K562 (cell line): Measurements from ENCODE around the gene RASGEF1C. TPM values are rescaled to one million over a fixed set of nuclear protein-coding genes. Genes with fewer than 3 reads are reported as not detected.

ENCODE experiments used
- ATAC-seq: fragments of 200-7000 bp; cut with Tn5 transposase; 3 replicates; pipeline ENCODE4 v1.9.1; 2020; ENCODE audit warnings: moderate library complexity
- BruUV-seq: library from RNA; stranded (reverse); fragments of 400-500 nt; replicated peaks from 2 replicates; lab custom pipeline; 2021; lab: Mats Ljungman, UMichigan
- CTCF ChIA-PET: fragments of 300-600 bp; formaldehyde crosslinking; extraction: SDS; loops from one replicate; lab custom pipeline; 2021; ENCODE audit warnings: low intra/inter-chr PET ratio; lab: Yijun Ruan, JAX
- POLR2A ChIA-PET: fragments of 300-600, 350-650 bp; sonication (Branson Sonifier 250); formaldehyde crosslinking; extraction: SDS; loops from one replicate; lab custom pipeline; 2021; ENCODE audit warnings: antibody characterized with exemption, inconsistent platforms; lab: Yijun Ruan, JAX
- DNase-seq, 4 experiments: peaks; one replicate each; pipeline versions ENCODE4 v3.0.0 to v3.0.0-alpha.2; 2011 to 2018; ENCODE audit warnings: low spot score in 3 of 4, mixed read lengths in 3 of 4; ENCODE audit errors: extremely low read depth in 1 of 4
- FAIRE-seq: peaks from 2 replicates; lab custom pipeline; 2011; peaks lifted over from hg19 to GRCh38; lab: Jason Lieb, UNC
- H2AFZ ChIP-seq: 2 replicates; pipeline ENCODE4 v1.6.0; 2011; ENCODE audit warnings: low read depth, low read length, control low read depth, inconsistent platforms
- H3K27ac ChIP-seq: fragments of 200-600 bp; 3 replicates; pipeline ENCODE4 v1.8.0; 2011; ENCODE audit warnings: low read depth, mild to moderate bottlenecking, control low read depth, inconsistent platforms, low read length, moderate library complexity, mixed read lengths; ENCODE audit errors: extremely low read depth
- H3K27me3 ChIP-seq, 2 experiments: fragments of 300-600 bp in 1 of 2; 2 replicates in 1 of 2; 3 replicates in 1 of 2; pipeline versions ENCODE4 v1.6.0 to v1.8.0; 2011; ENCODE audit warnings: inconsistent platforms in 2 of 2, low read length in 2 of 2, mild to moderate bottlenecking in 1 of 2, mixed read lengths in 1 of 2, moderate library complexity in 1 of 2; ENCODE audit not compliant: control insufficient read depth in 2 of 2, insufficient read depth in 2 of 2
- H3K36me3 ChIP-seq: fragments of 300-600 bp; 3 replicates; pipeline ENCODE4 v1.8.0; 2011; ENCODE audit warnings: mild to moderate bottlenecking, low read length, inconsistent platforms; ENCODE audit not compliant: control insufficient read depth, insufficient read depth
- H3K4me1 ChIP-seq, 2 experiments: fragments of 200-600 bp in 1 of 2; replicated peaks in 1 of 2; 2 replicates in 1 of 2; 3 replicates in 1 of 2; pipeline versions ENCODE4 v1.5.1 to v1.8.0; 2011; ENCODE audit warnings: inconsistent platforms in 2 of 2, low read length in 2 of 2, mild to moderate bottlenecking in 1 of 2, mixed read lengths in 1 of 2, moderate library complexity in 1 of 2; ENCODE audit not compliant: control insufficient read depth in 2 of 2, insufficient read depth in 2 of 2
- H3K4me2 ChIP-seq: 2 replicates; pipeline ENCODE4 v1.6.1; 2011; ENCODE audit warnings: low read length, control low read depth, inconsistent platforms, mixed read lengths; ENCODE audit not compliant: insufficient read depth
- H3K4me3 ChIP-seq: fragments of 200-600 bp; sonication (generic), shearing (Covaris generic); 2 replicates; pipeline ENCODE4 v1.5.1; 2016; ENCODE audit warnings: control low read depth, inconsistent platforms
- H3K79me2 ChIP-seq: fragments of 200-600 bp; 3 replicates; pipeline ENCODE4 v1.8.0; 2011; ENCODE audit warnings: low read length, inconsistent platforms; ENCODE audit not compliant: control insufficient read depth, insufficient read depth
- H3K9ac ChIP-seq, 2 experiments: 2 replicates each; pipeline versions ENCODE4 v1.6.0 to v1.6.1; 2011; ENCODE audit warnings: low read depth in 2 of 2, low read length in 2 of 2, control low read depth in 1 of 2, inconsistent platforms in 1 of 2, mild to moderate bottlenecking in 1 of 2, mixed read lengths in 1 of 2; ENCODE audit not compliant: insufficient read depth in 1 of 2
- H3K9me1 ChIP-seq: one replicate; pipeline ENCODE4 v1.6.0; 2011; ENCODE audit warnings: inconsistent platforms, mild to moderate bottlenecking, low read length, moderate library complexity; ENCODE audit not compliant: control insufficient read depth, insufficient read depth
- H3K9me3 ChIP-seq: replicated peaks from 2 replicates; pipeline ENCODE4 v1.5.1; 2011; ENCODE audit warnings: low read depth, low read length, inconsistent platforms; ENCODE audit not compliant: control insufficient read depth, insufficient read depth
- H4K20me1 ChIP-seq: replicated peaks from 2 replicates; pipeline ENCODE4 v1.6.1; 2011; ENCODE audit warnings: low read length, inconsistent platforms, mixed read lengths; ENCODE audit not compliant: control insufficient read depth, insufficient read depth
- DACH1 ChIP-seq: fragments of 450-650 bp; IDR thresholded peaks from 2 replicates; pipeline ENCODE4 v1.6.1; 2018; ENCODE audit not compliant: partially characterized antibody
- IFI16 ChIP-seq: fragments of 250-450 bp; sonication (Bioruptor Pico); IDR thresholded peaks from 2 replicates; pipeline ENCODE4 v2.1.2; 2022; ENCODE audit warnings: mild to moderate bottlenecking, inconsistent platforms
- LEF1 ChIP-seq: fragments of 450-650 bp; IDR thresholded peaks from 2 replicates; pipeline ENCODE4 v1.6.1; 2016; ENCODE audit warnings: mild to moderate bottlenecking
- NCOA4 ChIP-seq: fragments of 450-650 bp; IDR thresholded peaks from 2 replicates; pipeline ENCODE4 v1.6.1; 2018; ENCODE audit warnings: mild to moderate bottlenecking; ENCODE audit not compliant: partially characterized antibody
- SAFB ChIP-seq: fragments of 200-400 bp; formaldehyde crosslinking; IDR thresholded peaks from 2 replicates; pipeline ENCODE4 v1.6.1; 2017; ENCODE audit warnings: low read depth, low read length, borderline replicate concordance
- TBL1XR1 ChIP-seq, 2 experiments: IDR thresholded peaks; 2 replicates each; pipeline ENCODE4 v1.6.1; 2012; ENCODE audit warnings: improper control_type of control experiment in 2 of 2, low read length in 2 of 2, mild to moderate bottlenecking in 1 of 2
- TCF3 ChIP-seq: sonication (generic); formaldehyde crosslinking; IDR thresholded peaks from 2 replicates; pipeline ENCODE4 v1.4.0; 2020; ENCODE audit warnings: mild to moderate bottlenecking, missing genetic modification reagents
- TCFL5 ChIP-seq: fragments of 250-450 bp; sonication (Bioruptor Pico); conservative IDR thresholded peaks from 2 replicates; pipeline ENCODE4 v1.6.1; 2021; ENCODE audit warnings: mild to moderate bottlenecking, moderate library complexity, matching md5 sums
- TEAD2 ChIP-seq: fragments of 450-650 bp; IDR thresholded peaks from 2 replicates; pipeline ENCODE4 v1.6.1; 2016; ENCODE audit warnings: missing genetic modification characterization, control low read depth, missing compliant biosample characterization
- ZFX ChIP-seq: sonication (generic); formaldehyde crosslinking; IDR thresholded peaks from 2 replicates; pipeline ENCODE4 v1.8.0; 2022; ENCODE audit warnings: mild to moderate bottlenecking, missing genetic modification reagents, moderate library complexity
- ZNF253 ChIP-seq: fragments of 250-450 bp; sonication (Bioruptor Pico); conservative IDR thresholded peaks from 2 replicates; pipeline ENCODE4 v1.6.1; 2021; ENCODE audit warnings: mild to moderate bottlenecking
- ZNF76 ChIP-seq: fragments of 250-450 bp; sonication (Bioruptor Pico); IDR thresholded peaks from 2 replicates; pipeline ENCODE4 v1.4.0; 2020; ENCODE audit warnings: mild to moderate bottlenecking, moderate library complexity, borderline replicate concordance
- WGBS: fragments of 100-300 bp; shearing (Covaris generic); methylation state at CpG from one replicate; pipeline ENCODE4 v1.1.6; 2016; ENCODE audit warnings: low coverage, mixed read lengths; ENCODE audit not compliant: insufficient coverage; ENCODE audit errors: missing lambda C conversion rate; 5-methylcytosine and 5-hydroxymethylcytosine counted together
- in situ Hi-C: fragments of 300-500 bp; cut with MboI; formaldehyde crosslinking; loops from 4 replicates; pipeline ENCODE4 v1.15.0; 2018; ENCODE audit warnings: inconsistent platforms, mixed read lengths
- intact Hi-C: fragments of 100-400 bp; cut with micrococcal nuclease; formaldehyde crosslinking; loops from 2 replicates; pipeline ENCODE4 v1.14.2; 2022
- polyA plus RNA-seq, 8 experiments: library from polyadenylated mRNA; depleted of rRNA in 4 of 8; stranded (reverse) in 5 of 8; unstranded in 3 of 8; fragments of >200 nt; fragmentation: Nextera tagmentation in 2 of 8; fragmentation: Illumina TruSeq in 1 of 8; extraction: Ambion mirVana in 2 of 8; extraction: Trizol in 1 of 8; gene quantifications; 2 replicates each; pipeline versions ENCODE4 v1.2.1 to v1.2.3, GENCODE V29; 2011 to 2014; ENCODE audit warnings: inconsistent platforms in 1 of 8, missing spikeins in 1 of 8
- total RNA-seq, 7 experiments: library from RNA; depleted of rRNA in 6 of 7; stranded (reverse); fragments of >200 nt in 6 of 7; fragmentation: Illumina TruSeq in 2 of 7; extraction: Trizol in 2 of 7; gene quantifications; 2 replicates each; pipeline versions ENCODE4 v1.2.1 to v1.2.3, GENCODE V29; 2011 to 2021; ENCODE audit warnings: low replicate concordance in 1 of 7
- TF ChIP-seq, protein P1 (sequence below): fragments of 450-650 bp; IDR thresholded peaks from 2 replicates; pipeline ENCODE4 v1.6.1; 2016; ENCODE audit warnings: antibody characterized with exemption
- TF ChIP-seq, protein P2 (sequence below): fragments of 450-650 bp; IDR thresholded peaks from 2 replicates; pipeline ENCODE4 v1.7.1; 2018; ENCODE audit warnings: mild to moderate bottlenecking, low read depth; ENCODE audit not compliant: partially characterized antibody
- TF ChIP-seq, protein P3 (sequence below): sonication (generic); formaldehyde crosslinking; IDR thresholded peaks from 2 replicates; pipeline ENCODE4 v1.9.0; 2022; ENCODE audit warnings: mild to moderate bottlenecking, missing genetic modification reagents
- TF ChIP-seq, protein P4 (sequence below): IDR thresholded peaks from 2 replicates; pipeline ENCODE4 v1.6.1; 2011; ENCODE audit not compliant: insufficient read length; ENCODE audit errors: extremely low read depth

RASGEF1C gene
- total and polyA plus RNA-seq, 9 of the 15 experiments (the other 6 are each of a cell fraction or from before 2014, with no cell fraction given) = 0.04 to 1.1 (median 0.21) TPM; not detected in 4

DNA sequence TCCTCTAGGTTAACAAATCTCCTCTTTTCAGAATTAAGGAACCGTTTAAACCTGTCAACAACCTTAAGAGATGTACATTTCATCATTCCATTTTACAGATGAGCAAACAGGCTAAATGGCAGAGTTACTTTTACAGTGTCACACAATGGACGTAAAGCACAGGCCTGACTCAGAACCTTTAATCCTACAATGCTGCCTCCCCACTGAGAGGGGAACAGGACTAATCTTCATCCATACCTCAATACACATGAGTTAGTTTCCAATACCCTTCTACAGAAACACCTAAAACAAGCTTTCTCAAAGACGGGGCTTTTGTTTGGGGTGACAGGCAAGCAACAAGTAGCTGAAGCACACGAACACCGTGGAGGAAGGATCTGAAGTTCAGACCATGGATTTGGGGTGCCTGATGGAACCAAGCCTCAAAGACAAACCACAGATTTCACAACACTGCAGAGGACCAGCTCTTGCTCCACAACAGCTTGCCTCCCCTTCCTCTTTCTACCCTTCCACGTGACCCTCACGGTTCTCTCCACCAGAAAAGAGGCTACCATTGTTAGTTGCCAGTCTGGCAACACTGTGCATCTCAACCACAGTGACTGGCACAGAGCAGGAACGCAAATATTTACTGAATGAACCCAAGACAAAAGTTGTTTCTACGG is 139.3 kb downstream of the RASGEF1C start:
- peaks cover 4% of the 10 kb centered on the region; the same call in 1 of the 2 replicates for H3K9me3 ChIP-seq
- intact Hi-C loops = loop anchor here (5.0 kb wide), 1 partner anchor 82 kb away; no protein-coding TSS in a partner anchor
- H4K20me1 ChIP-seq = 0 out of 2 replicates have a peak, but pooled peaks cover 8% of the 10 kb centered on the region
- H2AFZ ChIP-seq = peak overlapping the region; percentile 46; the same call in 1 of the 2 replicates
- H3K79me2 ChIP-seq = peaks cover 38% of the 10 kb centered on the region
- peak overlapping the region in 1 of 2 experiments; percentile 82; a peak in 1 of 4 replicates for H3K9ac ChIP-seq
- no peaks in the 10 kb centered on the region for H3K36me3 ChIP-seq
- H3K9me1 ChIP-seq = peaks cover 3% of the 10 kb centered on the region
- peak overlapping the region; percentile 81 for H3K4me2 ChIP-seq
- 22% methylated on average over 9 of the region's 9 CpGs for WGBS
- ATAC-seq = no peak
- FAIRE-seq = peak; percentile 73
- no peaks in the 10 kb centered on the region for H3K27me3 ChIP-seq
- H3K27ac ChIP-seq = 0 out of 3 replicates have a peak overlapping the region, but pooled peaks have one; percentile 5
- DNase-seq = peak in 1 of 4 experiments; percentile 29
- in situ Hi-C loops = no loop called here
- BruUV-seq = no TSS peak
- H3K4me3 ChIP-seq = peak overlapping the region; percentile 59; the same call in 1 of the 2 replicates
- POLR2A ChIA-PET = interaction anchor here (0.6 to 2.2 kb wide), 2 partner anchors 12 to 85 kb away, joined by 3 to 6 read pairs; no protein-coding TSS in a partner anchor
- peaks cover 19 to 34% of the 10 kb centered on the region in 2 experiments for H3K4me1 ChIP-seq
- CTCF ChIA-PET = no interaction called here
- TF ChIP-seq TBL1XR1 (IDR thresholded peaks at IDR 0.05; ENCODE audit: low read length in 2 of 2) (no peak), TEAD2 (tag) (no peak), TCFL5 (CRISPR knock-in tag) (no peak), NCOA4 (no peak), ZFX (CRISPR knock-in tag) (no peak), DACH1 (no peak), ZNF253 (CRISPR knock-in tag) (no peak), TCF3 (no peak), IFI16 (no peak), ZNF76 (CRISPR knock-in tag) (no peak), SAFB (no peak), LEF1 (no peak; the same call in 1 of the 2 replicates)
- TF ChIP-seq, protein P1, sequence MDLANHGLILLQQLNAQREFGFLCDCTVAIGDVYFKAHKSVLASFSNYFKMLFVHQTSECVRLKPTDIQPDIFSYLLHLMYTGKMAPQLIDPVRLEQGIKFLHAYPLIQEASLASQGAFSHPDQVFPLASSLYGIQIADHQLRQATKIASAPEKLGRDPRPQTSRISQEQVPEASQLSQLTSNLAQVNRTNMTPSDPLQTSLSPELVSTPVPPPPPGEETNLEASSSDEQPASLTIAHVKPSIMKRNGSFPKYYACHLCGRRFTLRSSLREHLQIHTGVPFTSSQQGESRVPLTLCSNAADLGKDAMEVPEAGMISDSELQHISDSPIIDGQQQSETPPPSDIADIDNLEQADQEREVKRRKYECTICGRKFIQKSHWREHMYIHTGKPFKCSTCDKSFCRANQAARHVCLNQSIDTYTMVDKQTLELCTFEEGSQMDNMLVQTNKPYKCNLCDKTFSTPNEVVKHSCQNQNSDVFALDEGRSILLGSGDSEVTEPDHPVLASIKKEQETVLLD = no peak
- TF ChIP-seq, protein P2, sequence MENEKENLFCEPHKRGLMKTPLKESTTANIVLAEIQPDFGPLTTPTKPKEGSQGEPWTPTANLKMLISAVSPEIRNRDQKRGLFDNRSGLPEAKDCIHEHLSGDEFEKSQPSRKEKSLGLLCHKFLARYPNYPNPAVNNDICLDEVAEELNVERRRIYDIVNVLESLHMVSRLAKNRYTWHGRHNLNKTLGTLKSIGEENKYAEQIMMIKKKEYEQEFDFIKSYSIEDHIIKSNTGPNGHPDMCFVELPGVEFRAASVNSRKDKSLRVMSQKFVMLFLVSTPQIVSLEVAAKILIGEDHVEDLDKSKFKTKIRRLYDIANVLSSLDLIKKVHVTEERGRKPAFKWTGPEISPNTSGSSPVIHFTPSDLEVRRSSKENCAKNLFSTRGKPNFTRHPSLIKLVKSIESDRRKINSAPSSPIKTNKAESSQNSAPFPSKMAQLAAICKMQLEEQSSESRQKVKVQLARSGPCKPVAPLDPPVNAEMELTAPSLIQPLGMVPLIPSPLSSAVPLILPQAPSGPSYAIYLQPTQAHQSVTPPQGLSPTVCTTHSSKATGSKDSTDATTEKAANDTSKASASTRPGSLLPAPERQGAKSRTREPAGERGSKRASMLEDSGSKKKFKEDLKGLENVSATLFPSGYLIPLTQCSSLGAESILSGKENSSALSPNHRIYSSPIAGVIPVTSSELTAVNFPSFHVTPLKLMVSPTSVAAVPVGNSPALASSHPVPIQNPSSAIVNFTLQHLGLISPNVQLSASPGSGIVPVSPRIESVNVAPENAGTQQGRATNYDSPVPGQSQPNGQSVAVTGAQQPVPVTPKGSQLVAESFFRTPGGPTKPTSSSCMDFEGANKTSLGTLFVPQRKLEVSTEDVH = no peak
- TF ChIP-seq, protein P3, sequence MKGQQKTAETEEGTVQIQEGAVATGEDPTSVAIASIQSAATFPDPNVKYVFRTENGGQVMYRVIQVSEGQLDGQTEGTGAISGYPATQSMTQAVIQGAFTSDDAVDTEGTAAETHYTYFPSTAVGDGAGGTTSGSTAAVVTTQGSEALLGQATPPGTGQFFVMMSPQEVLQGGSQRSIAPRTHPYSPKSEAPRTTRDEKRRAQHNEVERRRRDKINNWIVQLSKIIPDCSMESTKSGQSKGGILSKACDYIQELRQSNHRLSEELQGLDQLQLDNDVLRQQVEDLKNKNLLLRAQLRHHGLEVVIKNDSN (CRISPR knock-in tag) = peak; percentile 73
- TF ChIP-seq, protein P4, sequence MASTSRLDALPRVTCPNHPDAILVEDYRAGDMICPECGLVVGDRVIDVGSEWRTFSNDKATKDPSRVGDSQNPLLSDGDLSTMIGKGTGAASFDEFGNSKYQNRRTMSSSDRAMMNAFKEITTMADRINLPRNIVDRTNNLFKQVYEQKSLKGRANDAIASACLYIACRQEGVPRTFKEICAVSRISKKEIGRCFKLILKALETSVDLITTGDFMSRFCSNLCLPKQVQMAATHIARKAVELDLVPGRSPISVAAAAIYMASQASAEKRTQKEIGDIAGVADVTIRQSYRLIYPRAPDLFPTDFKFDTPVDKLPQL = no peak
